HG03378 (cell line): ENCODE data around the gene GRIK4.

ENCODE experiments used
- ATAC-seq: cut with Tn5 transposase; IDR thresholded peaks from one replicate; pipeline ENCODE4 v1.9.1; 2021; ENCODE audit warnings: mild to moderate bottlenecking, moderate library complexity; ENCODE audit not compliant: unreplicated experiment

Gene GRIK4

GRCh38 chr11:120867988-120868387 lies 356.4 kb downstream of the GRIK4 start:
- no peak for ATAC-seq

GRCh38 chr11:120869097-120869496 lies 357.5 kb downstream of the GRIK4 start:
- ATAC-seq, result no peak

- no peak for ATAC-seq
Observed at GRCh38 chr11:120869516-120870011, 358.0 kb downstream of the GRIK4 start.

- no peak for ATAC-seq
Observed at GRCh38 chr11:120871194-120871593, 359.6 kb downstream of the GRIK4 start.

GRCh38 chr11:120871924-120872323 lies 360.4 kb downstream of the GRIK4 start:
- no peak for ATAC-seq

- no peak for ATAC-seq
Observed at GRCh38 chr11:120873966-120874735, 362.6 kb downstream of the GRIK4 start.

- no peak for ATAC-seq
Observed at GRCh38 chr11:120875986-120876385, 364.4 kb downstream of the GRIK4 start.

- ATAC-seq, result no peak
Observed at GRCh38 chr11:120877746-120878365, 366.3 kb downstream of the GRIK4 start.

- no peak for ATAC-seq
Observed at GRCh38 chr11:120878781-120879180, 367.2 kb downstream of the GRIK4 start.

GRCh38 chr11:120880498-120881175 lies 369.1 kb downstream of the GRIK4 start:
- no peak for ATAC-seq

- ATAC-seq, result no peak
Observed at GRCh38 chr11:120881596-120881995, 370.0 kb downstream of the GRIK4 start.

- no peak for ATAC-seq
Observed at GRCh38 chr11:120882175-120882574, 370.6 kb downstream of the GRIK4 start.

- ATAC-seq, result no peak
Observed at GRCh38 chr11:120883404-120884080, 372.0 kb downstream of the GRIK4 start.

GRCh38 chr11:120884154-120885020 lies 372.8 kb downstream of the GRIK4 start:
- no peak for ATAC-seq

- ATAC-seq, result no peak
Observed at GRCh38 chr11:120890609-120891320, 379.2 kb downstream of the GRIK4 start.

- no peak for ATAC-seq
Observed at GRCh38 chr11:120893440-120894201, 382.1 kb downstream of the GRIK4 start.

GRCh38 chr11:120894202-120894985 lies 382.8 kb downstream of the GRIK4 start:
- no peak for ATAC-seq

GRCh38 chr11:120896687-120897086 lies 385.1 kb downstream of the GRIK4 start:
- ATAC-seq, result no peak
